OCI-LY3 (cell line): ENCODE data around the gene NAT14.

Experiments used
- EZH2phosphoT487 ChIP-seq: fragments of 200-600 bp; shearing (Covaris generic); IDR thresholded peaks from 2 replicates; pipeline ENCODE4 v1.6.1; 2018; ENCODE audit warnings: antibody characterized with exemption, mixed run types, low read depth
- TF ChIP-seq, protein P1 (sequence below): fragments of 200-600, 300-600 bp; sonication (generic); IDR thresholded peaks from 2 replicates; pipeline ENCODE4 v1.5.1; 2014; ENCODE audit warnings: antibody characterized with exemption, low read length, low read depth

DNA sequence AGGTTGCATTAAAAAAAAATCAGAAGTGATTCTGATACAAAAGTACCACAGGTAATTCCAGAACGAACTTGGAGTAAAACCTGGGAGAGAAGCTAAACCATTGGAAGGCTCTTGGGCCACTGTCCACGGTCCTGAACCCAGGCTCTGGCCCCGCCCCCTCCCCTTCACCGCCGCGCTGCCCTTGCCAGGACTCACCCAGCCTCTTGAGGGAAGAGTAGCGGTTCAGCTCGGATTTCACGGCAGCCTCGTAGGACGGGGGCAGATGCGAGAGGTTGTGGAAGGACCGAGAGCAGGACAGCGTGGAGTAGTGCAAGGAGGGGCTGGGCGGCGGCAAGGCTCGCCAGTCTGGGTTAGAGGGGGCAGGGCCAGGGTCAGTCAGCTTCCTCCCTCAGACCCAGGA lies 47.6 kb upstream of the NAT14 start:
- TF ChIP-seq, protein P1, sequence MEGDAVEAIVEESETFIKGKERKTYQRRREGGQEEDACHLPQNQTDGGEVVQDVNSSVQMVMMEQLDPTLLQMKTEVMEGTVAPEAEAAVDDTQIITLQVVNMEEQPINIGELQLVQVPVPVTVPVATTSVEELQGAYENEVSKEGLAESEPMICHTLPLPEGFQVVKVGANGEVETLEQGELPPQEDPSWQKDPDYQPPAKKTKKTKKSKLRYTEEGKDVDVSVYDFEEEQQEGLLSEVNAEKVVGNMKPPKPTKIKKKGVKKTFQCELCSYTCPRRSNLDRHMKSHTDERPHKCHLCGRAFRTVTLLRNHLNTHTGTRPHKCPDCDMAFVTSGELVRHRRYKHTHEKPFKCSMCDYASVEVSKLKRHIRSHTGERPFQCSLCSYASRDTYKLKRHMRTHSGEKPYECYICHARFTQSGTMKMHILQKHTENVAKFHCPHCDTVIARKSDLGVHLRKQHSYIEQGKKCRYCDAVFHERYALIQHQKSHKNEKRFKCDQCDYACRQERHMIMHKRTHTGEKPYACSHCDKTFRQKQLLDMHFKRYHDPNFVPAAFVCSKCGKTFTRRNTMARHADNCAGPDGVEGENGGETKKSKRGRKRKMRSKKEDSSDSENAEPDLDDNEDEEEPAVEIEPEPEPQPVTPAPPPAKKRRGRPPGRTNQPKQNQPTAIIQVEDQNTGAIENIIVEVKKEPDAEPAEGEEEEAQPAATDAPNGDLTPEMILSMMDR = no peak
- no peak for TF ChIP-seq EZH2phosphoT487
